GM19438 (cell line): ENCODE data around the gene ROCK2.
"Not testable (repeated sequence)": the region's sequence is repeated elsewhere in the genome, so short reads cannot be mapped to it uniquely, and the experiment has no call there.

Experiments used
- ATAC-seq: cut with Tn5 transposase; IDR thresholded peaks from one replicate; pipeline ENCODE4 v1.9.1; 2021; ENCODE audit warnings: low read depth; ENCODE audit not compliant: unreplicated experiment

The ROCK2 gene

DNA sequence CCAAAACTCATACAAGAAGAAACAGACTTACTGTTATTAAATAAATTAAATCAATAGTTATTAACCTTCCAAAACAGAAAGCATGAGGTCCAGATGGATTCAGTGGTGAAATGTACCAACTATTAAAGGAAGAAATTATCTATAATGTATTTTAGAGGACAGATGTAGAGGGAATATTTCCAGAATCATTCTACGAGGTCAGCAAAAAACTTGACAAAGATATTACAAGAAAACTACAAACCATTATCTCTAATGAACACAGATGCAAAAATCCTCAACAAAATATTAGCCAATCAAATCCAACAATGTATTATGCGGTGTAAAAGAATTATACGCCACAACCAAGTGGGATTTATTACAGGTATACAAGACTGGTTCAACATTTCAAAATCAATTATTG is 63.7 kb downstream of the ROCK2 start:
- ATAC-seq: no peak

DNA sequence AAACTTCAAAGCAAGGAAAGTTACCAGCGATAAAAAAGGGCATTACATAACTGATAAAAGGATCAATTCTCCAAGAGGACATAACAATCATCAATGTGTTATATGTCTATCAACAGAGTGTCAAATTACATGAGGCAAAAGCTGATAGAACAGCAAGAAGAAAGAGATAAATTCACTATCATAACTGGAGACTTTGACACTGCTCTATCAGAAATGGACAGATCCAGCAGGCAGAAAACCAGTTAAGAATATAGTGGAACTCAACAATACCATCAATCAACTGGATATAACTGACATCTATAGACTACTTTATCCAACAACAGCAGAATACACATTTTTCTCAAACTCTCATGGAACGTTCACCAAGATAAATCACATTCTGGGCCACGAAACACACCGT is 65.0 kb downstream of the ROCK2 start:
- ATAC-seq: no peak

DNA sequence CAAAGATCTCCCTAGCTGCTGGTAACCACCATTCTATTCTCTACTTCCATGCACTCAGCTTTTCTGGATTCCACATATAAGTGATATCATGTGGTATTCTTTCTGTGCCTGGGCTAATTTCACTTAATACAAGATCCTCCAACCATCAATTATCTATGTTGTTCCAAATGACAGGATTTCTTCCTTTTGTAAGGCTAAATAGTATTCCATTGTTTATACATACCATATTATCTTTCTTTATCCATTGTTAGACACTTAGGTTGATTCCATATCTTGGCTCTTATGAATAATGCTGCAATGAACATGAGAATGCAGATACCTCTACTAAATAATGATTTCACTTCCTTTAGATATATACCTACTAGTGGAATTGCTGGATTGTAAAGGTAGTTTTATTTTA is 66.2 kb downstream of the ROCK2 start:
- ATAC-seq: no peak

DNA sequence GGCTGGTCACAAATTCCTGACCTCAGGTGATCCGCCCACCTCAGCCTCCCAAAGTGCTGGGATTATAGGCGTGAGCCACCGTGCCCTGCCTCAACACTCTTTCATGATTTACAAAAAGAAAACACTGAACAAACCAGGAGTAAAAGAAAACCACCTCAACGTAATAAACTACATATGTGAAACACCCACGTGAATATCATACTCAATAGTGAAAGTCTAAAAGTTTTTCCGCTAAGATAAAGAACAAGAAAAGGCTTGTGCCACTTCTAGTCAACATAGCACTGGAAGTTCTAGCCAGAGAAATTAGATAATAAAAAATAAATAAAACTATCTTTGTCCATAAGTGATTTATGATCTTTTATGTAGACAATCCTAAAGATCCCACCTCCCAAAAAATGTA is 68.5 kb downstream of the ROCK2 start:
- ATAC-seq: no peak

DNA sequence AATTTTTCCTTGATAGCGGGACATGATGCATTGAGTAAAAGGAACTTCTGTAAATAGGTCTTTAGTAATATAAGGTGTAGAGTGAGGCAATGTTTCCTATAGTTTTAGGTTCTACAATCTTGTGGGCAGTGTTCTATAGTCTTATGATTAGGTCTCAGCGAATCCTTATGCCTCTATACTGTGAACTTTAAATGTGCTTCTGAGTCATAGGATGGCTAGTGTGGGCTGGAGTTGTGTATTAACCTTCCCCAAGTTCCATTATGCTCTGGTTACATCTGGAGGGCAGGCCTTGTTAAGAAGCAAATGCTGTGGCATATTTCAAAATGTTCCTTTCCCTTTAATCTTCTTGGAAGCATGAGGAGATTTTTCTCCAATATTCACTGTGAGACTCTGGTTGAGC is 73.5 kb downstream of the ROCK2 start:
- no peak for ATAC-seq

DNA sequence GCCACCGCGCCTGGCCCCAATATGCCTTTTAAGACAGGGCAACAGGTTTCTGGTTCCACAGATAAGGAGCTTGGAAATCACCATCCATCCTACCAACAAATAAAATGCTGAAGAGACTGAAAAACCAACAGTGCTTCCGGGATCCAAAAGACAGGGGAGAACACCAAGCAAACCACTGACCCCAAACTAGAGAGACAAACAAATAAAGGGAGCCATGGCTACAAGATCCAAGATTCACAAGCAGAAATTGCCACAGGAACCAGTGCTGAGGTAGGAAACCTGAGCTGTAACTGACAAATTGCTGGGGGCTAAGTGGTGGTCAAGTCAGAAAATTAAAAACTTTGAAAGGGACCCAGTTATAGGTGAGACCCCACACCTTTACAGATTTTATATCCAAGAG is 76.5 kb downstream of the ROCK2 start:
- no peak for ATAC-seq

DNA sequence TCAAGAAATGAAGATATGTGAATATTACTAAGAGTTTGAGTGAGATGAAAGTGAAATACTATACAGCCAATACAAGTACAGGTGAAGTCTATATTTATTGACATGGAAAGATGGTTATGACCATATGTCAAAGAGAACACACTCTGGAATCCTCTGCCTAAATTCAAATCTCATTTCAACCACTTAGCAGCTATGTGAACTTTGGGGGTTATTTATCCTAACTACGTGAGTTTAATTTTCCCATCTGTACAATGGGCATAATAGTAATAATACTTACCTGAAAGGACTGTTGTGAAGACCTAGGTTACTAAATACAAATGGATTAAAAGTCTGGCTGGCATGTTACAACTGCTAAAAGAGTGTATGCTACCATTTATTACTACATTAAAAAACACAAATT is 79.6 kb downstream of the ROCK2 start:
- no peak for ATAC-seq

DNA sequence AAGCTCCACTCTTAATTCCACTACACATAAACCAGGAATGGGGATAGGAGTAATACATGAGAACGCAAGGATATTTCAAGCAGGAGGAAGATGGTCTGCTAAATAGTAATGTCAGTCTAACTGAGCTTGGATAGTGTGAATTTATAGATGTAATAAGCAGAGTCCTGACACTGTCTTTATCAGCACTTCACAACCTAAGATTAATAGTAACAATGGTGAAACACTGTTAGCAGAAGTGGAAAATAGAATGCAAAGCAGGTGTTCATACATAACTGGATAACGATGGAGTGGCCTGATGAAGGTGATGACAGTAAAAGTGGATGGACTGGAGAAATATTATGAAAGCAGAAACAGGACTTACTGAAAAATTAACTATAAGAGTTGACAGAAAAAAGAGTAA is 80.4 kb downstream of the ROCK2 start:
- ATAC-seq: no peak

DNA sequence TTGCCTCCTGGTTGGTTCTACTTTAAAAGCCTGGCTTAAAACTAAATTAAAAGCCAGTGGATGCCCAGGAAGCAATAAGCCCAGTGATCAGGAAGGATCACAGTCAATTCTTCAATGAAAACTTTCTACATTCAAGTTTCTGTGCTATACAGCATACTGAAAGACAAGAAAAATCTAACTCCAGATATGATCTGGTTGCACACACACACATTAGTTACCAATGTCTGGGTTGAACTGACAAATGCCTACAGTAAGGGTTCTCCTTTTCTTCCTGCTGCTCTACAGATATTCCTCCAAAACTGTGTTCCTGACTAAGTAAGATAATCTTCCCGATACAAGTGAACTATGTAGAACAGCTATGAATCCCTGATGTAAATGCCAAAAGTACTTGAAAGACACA is 81.3 kb downstream of the ROCK2 start:
- ATAC-seq: no peak

DNA sequence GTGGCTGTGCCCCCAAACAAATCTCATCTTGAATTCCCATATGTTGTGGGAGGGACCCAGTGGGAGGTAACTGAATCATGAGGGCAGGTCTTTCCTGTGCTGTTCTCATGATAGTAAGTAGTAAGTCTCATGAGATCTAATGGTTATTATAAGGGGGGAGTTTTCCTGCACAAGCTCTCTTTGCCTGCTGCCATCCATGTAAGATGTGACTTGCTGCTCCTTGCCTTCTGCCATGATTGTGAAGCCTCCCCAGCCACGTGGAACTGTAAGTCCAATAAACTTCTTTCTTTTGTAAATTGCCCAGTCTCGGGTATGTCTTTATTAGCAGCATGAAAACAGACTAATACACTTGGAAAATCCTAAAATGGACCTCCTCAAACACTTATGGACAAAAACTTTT is 82.0 kb downstream of the ROCK2 start:
- not testable (repeated sequence) for ATAC-seq

DNA sequence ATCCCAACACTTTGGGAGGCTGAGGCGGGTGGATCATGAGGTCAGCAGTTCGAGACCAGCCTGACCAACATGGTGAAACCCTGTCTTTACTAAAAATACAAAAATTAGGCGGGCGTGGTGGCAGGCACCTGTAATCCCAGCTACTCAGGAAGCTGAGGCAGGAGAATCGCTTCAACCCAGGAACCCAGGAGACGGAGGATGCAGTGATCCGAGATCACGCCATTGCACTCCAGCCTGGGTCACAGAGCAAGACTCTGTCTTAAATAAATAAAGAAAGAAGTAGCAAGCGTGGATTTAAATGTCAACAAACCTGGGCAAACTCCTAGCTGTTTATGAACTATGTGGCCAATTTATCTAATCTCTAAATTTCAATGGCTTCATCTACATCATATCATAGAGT is 82.9 kb downstream of the ROCK2 start:
- not testable (repeated sequence) for ATAC-seq

DNA sequence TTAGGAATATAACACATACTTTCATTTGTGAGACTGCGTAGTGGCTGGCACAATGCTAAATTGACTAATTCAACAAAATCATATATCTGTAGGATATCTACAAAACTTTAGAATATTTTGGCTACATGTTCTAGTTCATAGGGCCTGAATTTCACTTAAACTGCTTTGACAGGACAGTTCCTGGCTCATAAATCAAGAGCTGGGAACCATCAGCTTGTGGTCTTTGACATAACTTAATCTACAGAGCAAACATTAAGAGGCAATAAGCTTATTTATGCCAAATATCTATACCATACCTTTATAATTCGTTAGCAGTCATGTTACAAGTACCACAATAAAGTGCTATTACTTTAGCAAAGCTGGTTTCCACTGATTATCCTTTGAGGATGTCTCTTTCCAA is 83.5 kb downstream of the ROCK2 start:
- no peak for ATAC-seq

DNA sequence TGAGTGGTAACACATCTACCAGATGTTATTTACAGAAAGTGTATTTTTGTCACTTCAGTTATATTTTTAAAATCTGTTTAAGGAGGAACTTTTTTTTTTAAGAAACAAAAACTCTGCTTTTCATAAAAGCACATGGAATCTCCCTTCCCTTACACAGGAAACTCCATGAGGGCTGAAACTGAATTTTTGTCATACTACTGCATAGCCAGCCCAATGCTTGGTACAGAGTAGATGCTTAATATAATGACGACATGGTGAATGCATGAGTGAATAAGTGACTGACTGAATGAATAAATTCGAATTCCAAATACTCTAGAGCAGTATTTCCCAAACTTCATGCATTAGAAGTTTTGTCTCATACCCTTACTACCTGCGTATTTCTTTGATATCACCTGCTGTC is 86.5 kb downstream of the ROCK2 start:
- no peak for ATAC-seq

DNA sequence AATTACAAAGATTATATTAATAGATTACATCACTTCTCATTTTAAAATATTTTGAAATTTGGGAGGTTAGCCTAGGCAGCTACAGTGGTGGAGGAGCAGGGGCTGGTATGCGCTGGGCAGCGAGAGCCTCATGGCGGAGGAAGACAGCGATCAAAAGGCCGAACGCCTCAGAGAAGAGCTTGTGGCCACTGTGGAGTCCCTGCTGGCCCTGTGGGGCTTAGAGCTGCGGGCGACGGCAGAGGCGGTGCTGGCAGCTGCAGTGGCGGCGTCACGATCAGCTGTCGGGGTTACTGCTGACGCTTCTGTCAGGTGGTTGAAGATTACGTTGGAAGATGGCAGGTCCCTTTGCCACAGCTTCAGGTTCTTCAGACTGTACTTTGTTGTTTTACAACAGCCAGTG is 87.4 kb downstream of the ROCK2 start:
- no peak for ATAC-seq

DNA sequence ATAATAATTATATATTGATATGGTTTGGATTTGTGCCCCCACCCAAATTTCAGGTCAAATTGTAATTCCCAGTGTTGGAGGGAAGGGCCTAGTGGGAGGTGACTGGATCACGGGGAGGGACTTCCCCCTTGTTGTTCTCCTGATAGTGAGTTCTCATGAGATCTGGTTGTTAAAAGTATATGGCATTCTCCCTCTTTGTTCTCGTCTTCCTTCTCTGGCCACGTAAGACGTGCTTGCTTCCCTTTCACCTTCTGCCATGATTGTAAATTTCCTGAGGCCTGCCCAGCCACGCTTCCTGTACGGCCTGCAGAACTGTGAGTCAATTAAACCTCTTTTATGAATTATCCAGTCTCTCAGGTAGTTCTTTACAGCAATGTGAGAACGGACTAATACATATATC is 88.3 kb downstream of the ROCK2 start:
- no peak for ATAC-seq

DNA sequence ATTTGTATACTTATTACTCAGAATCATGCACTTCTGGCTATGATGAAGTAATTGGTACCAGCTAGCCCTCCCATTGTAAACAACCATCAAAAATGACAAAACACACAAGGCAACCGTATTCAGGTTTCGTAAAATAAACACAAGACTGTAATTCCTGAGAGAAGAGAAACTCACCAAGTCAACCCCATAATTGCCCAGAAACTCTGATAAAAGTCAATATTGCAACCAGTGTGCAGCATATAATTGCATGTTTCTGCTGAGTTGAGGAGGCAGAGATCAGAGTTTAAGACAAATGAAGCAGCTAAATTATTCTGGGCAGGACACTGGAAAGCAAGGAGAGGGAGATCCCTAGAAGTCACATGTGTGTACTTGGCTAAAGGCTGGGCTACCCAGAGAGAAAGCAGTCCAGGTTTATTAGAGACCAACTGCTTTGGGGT is 90.3 kb downstream of the ROCK2 start:
- ATAC-seq: no peak

DNA sequence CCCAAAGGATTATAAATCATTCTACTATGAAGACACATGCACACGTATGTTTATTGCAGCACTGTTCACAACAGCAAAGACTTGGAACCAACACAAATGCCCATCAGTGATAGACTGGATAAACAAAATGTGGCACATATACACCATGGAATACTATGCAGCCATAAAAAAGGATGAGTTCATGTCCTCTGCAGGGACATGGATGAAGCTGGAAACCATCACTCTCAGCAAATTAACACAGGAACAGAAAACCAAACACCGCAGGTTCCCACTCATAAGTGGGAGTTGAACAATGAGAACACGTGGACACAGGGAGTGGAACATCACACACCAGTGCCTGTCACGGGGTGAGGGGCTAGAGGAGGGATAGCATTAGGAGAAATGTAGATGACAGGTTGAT is 92.0 kb downstream of the ROCK2 start:
- ATAC-seq: not testable (repeated sequence)

DNA sequence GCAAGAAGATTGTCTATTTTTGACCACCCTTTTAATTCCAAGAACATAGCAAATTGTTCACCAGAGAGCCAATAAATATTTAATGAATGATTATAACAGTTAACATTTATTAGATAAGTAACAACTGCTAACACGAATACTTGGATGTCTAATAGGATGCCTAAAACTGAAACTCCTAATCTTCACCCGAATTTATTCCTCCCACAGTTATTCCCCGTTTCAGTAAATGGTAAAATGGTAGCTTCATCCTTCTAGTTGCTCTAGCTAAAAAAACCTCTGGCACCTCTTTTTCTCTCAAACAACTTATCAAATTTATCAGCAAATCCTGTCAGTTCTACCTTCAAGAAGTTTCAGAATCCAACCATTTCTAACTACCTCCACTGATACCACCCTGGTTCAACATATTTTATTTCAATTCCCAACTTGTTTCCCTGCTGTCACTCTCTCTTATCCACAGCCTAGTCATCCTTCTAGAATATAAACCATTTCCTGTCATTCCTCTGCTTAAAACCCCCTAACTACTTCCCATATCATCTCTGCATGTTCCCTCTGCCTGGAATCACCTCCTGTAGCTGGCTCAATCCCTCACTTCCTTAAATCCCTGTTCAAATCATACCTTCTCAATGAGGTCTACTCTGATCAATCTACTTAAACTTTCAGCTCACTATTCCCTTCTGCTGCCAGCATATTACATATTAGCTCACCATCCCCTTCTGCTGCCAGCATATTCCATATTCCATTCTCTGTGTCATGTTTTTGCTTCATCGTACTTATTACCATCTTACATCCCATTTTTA is 93.8 kb downstream of the ROCK2 start:
- no peak for ATAC-seq

DNA sequence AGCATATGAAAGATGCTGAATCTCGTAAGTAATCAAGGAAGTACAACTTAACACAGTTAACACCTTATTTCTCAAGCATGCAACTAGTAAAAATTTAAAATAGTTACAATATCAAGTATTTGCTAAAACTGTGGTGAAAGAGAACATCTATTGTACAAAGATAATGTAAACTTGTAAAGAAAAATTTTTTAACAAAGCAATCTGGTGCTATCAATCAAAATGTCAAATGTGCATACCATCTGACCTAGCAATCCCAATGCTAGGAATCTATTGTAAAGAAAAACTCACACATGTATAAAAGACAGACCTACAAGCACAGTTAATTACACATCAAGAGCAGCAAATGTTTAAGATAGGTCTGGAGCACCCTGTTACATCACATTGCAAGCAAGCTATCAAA is 99.1 kb downstream of the ROCK2 start:
- no peak for ATAC-seq

DNA sequence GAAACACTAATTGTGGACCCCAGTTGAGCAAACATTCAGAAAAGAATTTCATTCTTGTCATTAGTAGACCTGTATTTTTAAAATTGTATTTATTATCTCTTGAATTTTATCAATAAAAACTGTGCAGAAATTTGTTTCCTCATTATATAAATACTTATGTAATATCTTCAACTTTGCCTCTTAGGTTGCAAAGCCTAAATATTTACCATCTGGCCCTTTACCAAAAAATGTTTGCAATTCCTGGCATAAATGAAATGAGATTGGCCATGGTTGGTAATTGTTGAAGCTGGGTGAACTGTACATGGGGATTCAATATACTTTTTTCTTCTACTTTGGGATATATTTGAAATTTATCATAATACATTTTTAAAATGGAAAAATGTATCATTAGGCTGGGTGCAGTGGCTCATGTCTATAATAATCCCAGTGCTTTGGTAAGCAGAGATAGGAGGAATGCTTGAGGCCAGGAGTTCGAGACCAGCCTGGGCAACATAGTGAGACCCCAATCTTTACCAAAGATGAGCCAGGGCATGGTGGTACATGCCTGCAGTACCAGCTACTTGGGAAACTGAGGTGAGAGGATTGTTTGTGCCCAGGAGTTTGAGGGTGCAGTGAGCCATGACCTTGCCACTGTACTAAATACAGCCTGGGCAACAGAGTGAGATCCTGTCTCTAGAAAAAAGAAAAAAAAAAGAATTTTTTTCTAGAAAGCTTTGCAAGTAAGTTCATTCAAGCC is 100.2 kb downstream of the ROCK2 start:
- ATAC-seq: no peak

DNA sequence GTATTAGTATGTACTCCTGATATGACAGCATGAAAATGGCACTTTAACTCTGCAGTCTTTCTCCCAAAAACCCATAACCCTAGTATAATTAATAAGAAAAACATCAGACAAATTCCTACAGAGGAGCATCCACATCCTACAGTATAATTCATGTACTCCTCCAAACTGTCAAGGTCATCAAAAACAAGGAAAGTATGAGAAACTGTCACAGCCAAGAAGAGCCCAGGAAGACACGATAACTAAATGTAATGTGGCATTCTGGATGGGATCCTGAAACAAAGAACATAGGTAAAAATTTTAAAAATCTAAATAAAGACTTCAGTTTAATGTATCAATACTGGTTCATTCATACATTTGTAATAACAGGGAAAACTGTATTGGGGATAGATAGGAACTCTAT is 100.9 kb downstream of the ROCK2 start:
- no peak for ATAC-seq

DNA sequence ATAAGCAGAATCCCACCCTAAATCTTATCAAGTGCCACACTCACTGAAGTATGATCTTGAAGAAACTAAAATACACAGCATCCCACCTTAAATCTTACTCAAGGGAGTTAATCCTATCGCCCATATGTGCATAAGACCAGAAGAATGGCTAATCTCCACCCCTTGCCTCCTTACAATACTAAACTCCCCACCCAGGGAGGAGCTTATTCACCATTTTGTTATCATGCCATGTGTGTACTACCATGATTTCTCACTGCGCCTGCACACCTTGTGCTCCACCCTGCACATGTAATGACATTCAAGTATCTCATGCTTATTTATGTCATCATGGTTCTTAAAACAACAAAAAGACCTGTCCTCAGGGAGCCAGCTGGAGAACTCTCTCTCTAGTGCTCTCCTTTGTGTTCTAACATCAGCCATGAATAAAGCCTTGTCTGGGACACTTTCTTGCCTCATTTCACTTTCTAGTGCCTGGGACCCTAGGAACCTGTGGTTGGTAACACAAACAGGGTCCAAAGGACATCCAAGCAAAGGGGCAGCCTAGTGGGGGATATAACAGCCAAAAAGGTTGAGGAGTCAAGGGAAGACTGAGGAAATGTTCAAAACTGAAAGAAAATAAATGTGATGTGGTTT is 101.8 kb downstream of the ROCK2 start:
- ATAC-seq: no peak
